ENCODE data around the gene RAB6B. TPM values are rescaled to one million over a fixed set of nuclear protein-coding genes. Genes with fewer than 3 reads are reported as not detected.

Gene RAB6B
- total and polyA plus RNA-seq, 2 of the 8 experiments (the other 6 are each of a cell fraction or from before 2014, with no cell fraction given): 7.9 to 15.6 TPM

DNA sequence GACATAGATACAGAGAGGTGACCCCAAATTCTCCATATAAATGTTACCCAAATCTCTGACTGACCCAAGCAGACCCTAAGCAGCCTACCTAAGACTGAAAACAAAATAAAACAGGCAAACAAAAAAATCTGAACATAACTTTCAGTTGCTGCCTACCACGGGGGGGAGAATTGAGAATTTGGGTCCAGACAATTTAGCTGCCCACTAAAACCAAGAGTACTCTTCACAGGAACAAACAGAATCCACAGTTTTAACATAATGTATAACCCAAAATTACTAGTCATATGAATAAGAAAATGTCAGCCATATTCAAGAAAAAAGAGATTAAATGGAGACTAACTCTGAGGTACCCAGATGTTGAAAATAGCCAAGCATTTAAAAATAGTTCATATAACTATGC is 45.6 kb downstream of the RAB6B start:
- no peak overlapping the region for H2BK120ac ChIP-seq (replicated peaks; ENCODE audit: low read depth, low read length)
- H3K18ac ChIP-seq (ENCODE audit: extremely low read depth, low read length): no peak overlapping the region
- H3K4me2 ChIP-seq (ENCODE audit: insufficient read depth in 1 of 2, low read depth in 2 of 2, low read length in 2 of 2): no peak overlapping the region
- DNase-seq (ENCODE audit: low read depth in 1 of 2, low spot score in 2 of 2): no peak
- TF ChIP-seq, protein P1, sequence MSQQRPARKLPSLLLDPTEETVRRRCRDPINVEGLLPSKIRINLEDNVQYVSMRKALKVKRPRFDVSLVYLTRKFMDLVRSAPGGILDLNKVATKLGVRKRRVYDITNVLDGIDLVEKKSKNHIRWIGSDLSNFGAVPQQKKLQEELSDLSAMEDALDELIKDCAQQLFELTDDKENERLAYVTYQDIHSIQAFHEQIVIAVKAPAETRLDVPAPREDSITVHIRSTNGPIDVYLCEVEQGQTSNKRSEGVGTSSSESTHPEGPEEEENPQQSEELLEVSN (IDR thresholded peaks at IDR 0.05): no peak
- no peak for TF ChIP-seq EGR1 (IDR thresholded peaks at IDR 0.05; ENCODE audit: borderline replicate concordance, low read depth, low read length)
- no peak for TF ChIP-seq YY1 (IDR thresholded peaks at IDR 0.05; ENCODE audit: low read depth, low read length)
- TF ChIP-seq PHF8 (conservative IDR thresholded peaks at IDR 0.05; ENCODE audit: low read depth, low read length): no peak
- TF ChIP-seq SIX5 (IDR thresholded peaks at IDR 0.05; ENCODE audit: low read depth, low read length): no peak
- no peak for TF ChIP-seq CBX8 (IDR thresholded peaks at IDR 0.05; ENCODE audit: borderline replicate concordance, low read depth, low read length)
- TF ChIP-seq JUND (IDR thresholded peaks at IDR 0.05; ENCODE audit: low read length): no peak
- no peak for TF ChIP-seq TAF7 (optimal IDR thresholded peaks at IDR 0.05; ENCODE audit: borderline replicate concordance, low read depth, low read length)
- no peak overlapping the region for H3K27ac ChIP-seq (ENCODE audit: low read depth, low read length)
- H3K56ac ChIP-seq (replicated peaks; ENCODE audit: insufficient read length, low read depth, low read length): no peak overlapping the region
- no peaks in the 10 kb centered on the region for H4K20me1 ChIP-seq (replicated peaks in 1 of 2; ENCODE audit: control insufficient read depth in 1 of 2, insufficient read depth in 2 of 2, low read length in 2 of 2)
- no peak overlapping the region for H4K91ac ChIP-seq (replicated peaks; ENCODE audit: insufficient read length, low read length)
- WGBS, 2 experiments (ENCODE audit: extremely low coverage in 1 of 2, insufficient coverage in 1 of 2, insufficient read length in 1 of 2, insufficient replicate concordance in 2 of 2, low coverage in 1 of 2, low lambda C conversion rate in 2 of 2, missing lambda C conversion rate in 1 of 2): 95% methylated on average over 1 of the region's 1 CpG; no CpG with 5 or more reads in 1 of the 2 experiments
- no peak overlapping the region for H2BK15ac ChIP-seq (ENCODE audit: low read length)
- H3K4ac ChIP-seq (replicated peaks; ENCODE audit: insufficient read length, low read depth, low read length): no peak overlapping the region
- H3K27me3 ChIP-seq (replicated peaks in 1 of 4; ENCODE audit: control insufficient read depth in 3 of 4, extremely low read depth in 1 of 4, insufficient read depth in 3 of 4, low read length in 3 of 4): no peaks in the 10 kb centered on the region
- no peaks in the 10 kb centered on the region; the same call in 1 of the 2 replicates for H3K23me2 ChIP-seq (ENCODE audit: low read depth, low read length)
- no peaks in the 10 kb centered on the region for H3K79me1 ChIP-seq (ENCODE audit: low read depth, low read length)
- no peak overlapping the region for H4K5ac ChIP-seq (ENCODE audit: insufficient read length, low read depth, low read length)
- H3K4me1 ChIP-seq (replicated peaks in 1 of 4; ENCODE audit: control insufficient read depth in 3 of 4, insufficient read depth in 4 of 4, low read length in 3 of 4): peaks cover 0 to 6% (median 0%) of the 10 kb centered on the region in 4 experiments; a peak in 2 of 7 replicates
- no peak overlapping the region for H2BK5ac ChIP-seq (ENCODE audit: low read depth, low read length)
- POLR2A ChIA-PET (ENCODE audit: partially characterized antibody): no interaction called here
- H3K36me3 ChIP-seq (ENCODE audit: control insufficient read depth in 2 of 4, insufficient read depth in 4 of 4, low read length in 3 of 4): no peaks in the 10 kb centered on the region
- no peak overlapping the region for H3K4me3 ChIP-seq (ENCODE audit: extremely low read depth in 1 of 4, insufficient read depth in 2 of 4, low read depth in 3 of 4, low read length in 4 of 4)
- CTCF ChIA-PET (ENCODE audit: partially characterized antibody): no interaction called here
- H2AFZ ChIP-seq (ENCODE audit: low read length): no peak overlapping the region
- H2BK20ac ChIP-seq (ENCODE audit: low read length): no peak overlapping the region
- no peak overlapping the region for H3K14ac ChIP-seq (ENCODE audit: insufficient read length)
- no peak overlapping the region for H2AK5ac ChIP-seq (ENCODE audit: low read depth, low read length)
- no peak overlapping the region for H3K23ac ChIP-seq (ENCODE audit: insufficient read length)
- no peak for FAIRE-seq
- H3K79me2 ChIP-seq (ENCODE audit: control insufficient read depth in 1 of 2, insufficient read depth in 2 of 2, low read length in 2 of 2): no peaks in the 10 kb centered on the region
- no peak overlapping the region for H3K9ac ChIP-seq (replicated peaks in 1 of 4; ENCODE audit: extremely low read depth in 1 of 4, low read depth in 3 of 4, low read length in 3 of 4)
- no peaks in the 10 kb centered on the region for H3K9me3 ChIP-seq (ENCODE audit: insufficient read depth in 2 of 2, low read depth in 1 of 2, low read length in 1 of 2)
- H4K8ac ChIP-seq (ENCODE audit: extremely low read depth, insufficient read depth, low read length): no peak overlapping the region
- no peak overlapping the region for H2BK12ac ChIP-seq (ENCODE audit: low read depth, low read length)

All from H1 (cell line).